Measurements from ENCODE around the gene PRMT9. TPM values are rescaled to one million over a fixed set of nuclear protein-coding genes. Genes with fewer than 3 reads are reported as not detected.

Gene PRMT9
- total and polyA plus RNA-seq, 2 of the 13 experiments (the other 11 are each of a cell fraction or from before 2014, with no cell fraction given) = 4.0 to 9.7 TPM

DNA sequence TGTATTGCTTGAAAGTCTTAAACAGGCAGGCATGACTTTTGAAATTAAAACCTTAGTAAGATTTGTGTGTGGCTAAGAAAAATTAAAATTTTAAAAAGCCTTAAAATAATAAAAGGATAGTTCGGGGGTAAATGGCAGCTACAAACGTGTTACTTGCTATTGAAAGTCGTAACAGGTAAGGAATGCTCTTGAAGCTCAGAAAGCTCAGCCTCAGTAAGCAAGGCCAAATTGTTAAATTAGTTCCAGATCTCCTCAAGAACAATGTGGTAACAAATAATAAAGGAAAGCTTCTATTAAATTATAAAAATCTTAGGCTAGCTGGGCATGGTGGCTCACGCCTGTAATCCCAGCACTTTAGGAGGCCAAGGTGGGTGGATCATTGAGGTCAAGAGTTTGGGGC, 25.5 kb downstream of the PRMT9 start (continued):
- TF ChIP-seq, protein P1, sequence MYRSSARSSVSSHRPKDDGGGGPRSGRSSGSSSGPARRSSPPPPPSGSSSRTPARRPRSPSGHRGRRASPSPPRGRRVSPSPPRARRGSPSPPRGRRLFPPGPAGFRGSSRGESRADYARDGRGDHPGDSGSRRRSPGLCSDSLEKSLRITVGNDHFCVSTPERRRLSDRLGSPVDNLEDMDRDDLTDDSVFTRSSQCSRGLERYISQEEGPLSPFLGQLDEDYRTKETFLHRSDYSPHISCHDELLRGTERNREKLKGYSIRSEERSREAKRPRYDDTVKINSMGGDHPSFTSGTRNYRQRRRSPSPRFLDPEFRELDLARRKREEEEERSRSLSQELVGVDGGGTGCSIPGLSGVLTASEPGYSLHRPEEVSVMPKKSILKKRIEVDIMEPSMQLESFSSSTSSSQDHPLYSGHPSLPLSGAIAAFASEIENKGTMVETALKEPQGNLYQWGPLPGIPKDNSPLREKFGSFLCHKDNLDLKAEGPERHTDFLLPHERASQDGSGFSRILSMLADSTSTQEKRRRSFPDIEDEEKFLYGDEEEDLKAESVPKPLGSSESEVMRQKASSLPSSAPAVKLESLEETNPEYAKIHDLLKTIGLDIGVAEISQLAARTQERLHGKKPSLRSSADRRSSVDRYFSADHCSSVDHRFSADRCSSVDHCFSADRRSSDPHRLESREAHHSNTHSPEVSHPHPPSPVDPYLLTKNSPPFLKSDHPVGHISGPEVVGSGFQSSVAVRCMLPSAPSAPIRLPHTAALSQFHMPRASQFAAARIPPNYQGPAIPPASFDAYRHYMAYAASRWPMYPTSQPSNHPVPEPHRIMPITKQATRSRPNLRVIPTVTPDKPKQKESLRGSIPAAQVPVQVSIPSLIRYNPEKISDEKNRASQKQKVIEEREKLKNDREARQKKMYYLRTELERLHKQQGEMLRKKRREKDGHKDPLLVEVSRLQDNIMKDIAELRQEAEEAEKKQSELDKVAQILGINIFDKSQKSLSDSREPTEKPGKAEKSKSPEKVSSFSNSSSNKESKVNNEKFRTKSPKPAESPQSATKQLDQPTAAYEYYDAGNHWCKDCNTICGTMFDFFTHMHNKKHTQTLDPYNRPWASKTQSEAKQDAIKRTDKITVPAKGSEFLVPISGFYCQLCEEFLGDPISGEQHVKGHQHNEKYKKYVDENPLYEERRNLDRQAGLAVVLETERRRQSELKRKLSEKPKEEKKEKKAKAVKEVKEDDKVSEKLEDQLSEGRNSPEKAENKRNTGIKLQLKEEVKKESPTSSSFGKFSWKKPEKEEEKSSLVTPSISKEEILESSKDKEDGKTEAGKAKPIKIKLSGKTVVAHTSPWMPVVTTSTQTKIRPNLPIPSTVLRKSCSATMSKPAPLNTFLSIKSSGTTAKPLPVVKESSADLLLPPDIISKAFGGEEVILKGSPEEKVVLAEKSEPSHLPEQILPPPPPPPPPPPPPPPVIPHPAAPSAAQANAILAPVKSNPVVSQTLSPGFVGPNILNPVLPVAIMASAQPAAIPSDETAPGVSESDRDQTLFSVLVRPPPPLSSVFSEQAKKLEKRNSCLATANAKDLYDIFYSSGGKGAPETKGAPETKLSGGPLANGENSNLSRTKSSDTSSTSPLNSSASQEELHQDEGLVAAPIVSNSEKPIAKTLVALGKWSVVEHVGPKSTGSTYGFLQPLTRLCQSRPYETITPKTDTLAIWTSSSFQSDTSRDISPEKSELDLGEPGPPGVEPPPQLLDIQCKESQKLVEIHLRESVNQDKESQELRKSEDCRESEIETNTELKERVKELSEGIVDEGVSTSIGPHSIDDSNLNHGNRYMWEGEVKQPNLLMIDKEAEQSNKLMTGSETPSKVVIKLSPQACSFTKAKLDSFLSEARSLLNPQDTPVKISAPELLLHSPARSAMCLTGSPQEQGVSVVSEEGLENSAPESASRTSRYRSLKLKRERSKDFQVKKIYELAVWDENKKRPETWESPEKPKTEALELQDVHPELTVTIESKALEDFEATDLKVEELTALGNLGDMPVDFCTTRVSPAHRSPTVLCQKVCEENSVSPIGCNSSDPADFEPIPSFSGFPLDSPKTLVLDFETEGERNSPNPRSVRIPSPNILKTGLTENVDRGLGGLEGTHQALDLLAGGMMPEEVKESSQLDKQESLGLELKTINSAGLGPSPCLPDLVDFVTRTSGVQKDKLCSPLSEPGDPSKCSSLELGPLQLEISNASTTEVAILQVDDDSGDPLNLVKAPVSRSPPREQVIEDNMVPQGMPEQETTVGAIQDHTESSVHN (CRISPR knock-in tag; IDR thresholded peaks at IDR 0.05) = no peak
- no peak for TF ChIP-seq MAFG (CRISPR knock-in tag; IDR thresholded peaks at IDR 0.05)
- TF ChIP-seq CEBPG (CRISPR knock-in tag; IDR thresholded peaks at IDR 0.05) = no peak

DNA sequence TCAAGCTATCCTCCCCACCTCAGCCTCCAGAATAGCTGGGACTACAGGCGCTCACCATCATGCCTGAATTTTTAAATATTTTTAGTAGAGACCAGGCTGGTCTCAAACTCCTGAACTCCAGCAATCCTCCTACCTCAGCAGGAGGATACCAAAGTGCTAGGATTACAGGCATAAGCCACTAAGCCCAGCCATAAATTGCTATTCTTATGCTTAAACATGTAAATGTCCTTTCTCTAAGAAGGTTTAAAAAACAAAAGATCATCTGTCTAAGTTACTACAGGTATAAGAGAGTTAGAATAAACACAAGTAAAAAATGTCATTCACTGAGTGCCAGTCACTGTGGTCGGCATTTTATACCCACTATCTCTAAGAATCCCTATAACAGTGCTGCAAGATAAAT, 28.3 kb downstream of the PRMT9 start:
- Histone ChIP-seq H3K9ac (ENCODE audit: insufficient read depth, low read depth, low read length) (no peak overlapping the region), H2AFZ (ENCODE audit: low read length) (no peak overlapping the region), H4K20me1 (ENCODE audit: insufficient read depth, low read length) (no peaks in the 10 kb centered on the region), H3K9me3 (ENCODE audit: low read length) (no peaks in the 10 kb centered on the region), H3K27me3 (ENCODE audit: control insufficient read depth in 1 of 2, insufficient read depth in 2 of 2, low read length in 2 of 2) (no peaks in the 10 kb centered on the region), H3K4me1 (ENCODE audit: insufficient read depth, low read length) (no peaks in the 10 kb centered on the region), H3K79me2 (ENCODE audit: insufficient read depth, low read length) (no peaks in the 10 kb centered on the region), H3K36me3 (replicated peaks in 1 of 2; ENCODE audit: control insufficient read depth in 1 of 2, insufficient read depth in 2 of 2, low read length in 2 of 2) (peaks cover 3 to 23% of the 10 kb centered on the region in 2 experiments; a peak in 4 of 5 replicates), H3K4me3 (replicated peaks in 1 of 3; ENCODE audit: insufficient read depth in 1 of 3, low read depth in 2 of 3, low read length in 3 of 3) (no peak overlapping the region), H3K27ac (ENCODE audit: extremely low read length, insufficient read depth, low read length) (no peak overlapping the region), H3K4me2 (ENCODE audit: low read depth, low read length) (no peak overlapping the region)
- ATAC-seq = no peak
- WGBS (ENCODE audit: low lambda C conversion rate) = 95% methylated on average over 2 of the region's 2 CpGs
- in situ Hi-C loops (cut with HindIII; ENCODE audit: extremely low pct_ligation_motif_present, low pct_unique_long_range_greater_than_20kb) = no loop called here
- CTCF ChIA-PET (ENCODE audit: low intra/inter-chr PET ratio, low total read pairs) = no interaction called here
- intact Hi-C loops (cut with micrococcal nuclease; ENCODE audit: unreplicated experiment) = no loop called here
- no TSS peak for BruUV-seq (replicated peaks)
- POLR2A ChIA-PET = no interaction called here
- TF ChIP-seq ZMYM4 (CRISPR knock-in tag; IDR thresholded peaks at IDR 0.05) = no peak
- TF ChIP-seq, protein P2, sequence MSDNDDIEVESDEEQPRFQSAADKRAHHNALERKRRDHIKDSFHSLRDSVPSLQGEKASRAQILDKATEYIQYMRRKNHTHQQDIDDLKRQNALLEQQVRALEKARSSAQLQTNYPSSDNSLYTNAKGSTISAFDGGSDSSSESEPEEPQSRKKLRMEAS (IDR thresholded peaks at IDR 0.05) = no peak
- TF ChIP-seq ZNF335 (CRISPR knock-in tag; IDR thresholded peaks at IDR 0.05) = no peak
- no peak for TF ChIP-seq NR2F1 (CRISPR knock-in tag; IDR thresholded peaks at IDR 0.05)
- TF ChIP-seq BORCS8-MEF2B (CRISPR knock-in tag; IDR thresholded peaks at IDR 0.05) = no peak
- TF ChIP-seq FIP1L1 (IDR thresholded peaks at IDR 0.05; ENCODE audit: borderline replicate concordance, insufficient read depth, low read depth, low read length) = no peak
- TF ChIP-seq ZNF143 (CRISPR knock-in tag; IDR thresholded peaks at IDR 0.05) = no peak
- no peak for TF ChIP-seq SIX1 (CRISPR knock-in tag; IDR thresholded peaks at IDR 0.05; ENCODE audit: borderline replicate concordance)
- TF ChIP-seq, protein P3, sequence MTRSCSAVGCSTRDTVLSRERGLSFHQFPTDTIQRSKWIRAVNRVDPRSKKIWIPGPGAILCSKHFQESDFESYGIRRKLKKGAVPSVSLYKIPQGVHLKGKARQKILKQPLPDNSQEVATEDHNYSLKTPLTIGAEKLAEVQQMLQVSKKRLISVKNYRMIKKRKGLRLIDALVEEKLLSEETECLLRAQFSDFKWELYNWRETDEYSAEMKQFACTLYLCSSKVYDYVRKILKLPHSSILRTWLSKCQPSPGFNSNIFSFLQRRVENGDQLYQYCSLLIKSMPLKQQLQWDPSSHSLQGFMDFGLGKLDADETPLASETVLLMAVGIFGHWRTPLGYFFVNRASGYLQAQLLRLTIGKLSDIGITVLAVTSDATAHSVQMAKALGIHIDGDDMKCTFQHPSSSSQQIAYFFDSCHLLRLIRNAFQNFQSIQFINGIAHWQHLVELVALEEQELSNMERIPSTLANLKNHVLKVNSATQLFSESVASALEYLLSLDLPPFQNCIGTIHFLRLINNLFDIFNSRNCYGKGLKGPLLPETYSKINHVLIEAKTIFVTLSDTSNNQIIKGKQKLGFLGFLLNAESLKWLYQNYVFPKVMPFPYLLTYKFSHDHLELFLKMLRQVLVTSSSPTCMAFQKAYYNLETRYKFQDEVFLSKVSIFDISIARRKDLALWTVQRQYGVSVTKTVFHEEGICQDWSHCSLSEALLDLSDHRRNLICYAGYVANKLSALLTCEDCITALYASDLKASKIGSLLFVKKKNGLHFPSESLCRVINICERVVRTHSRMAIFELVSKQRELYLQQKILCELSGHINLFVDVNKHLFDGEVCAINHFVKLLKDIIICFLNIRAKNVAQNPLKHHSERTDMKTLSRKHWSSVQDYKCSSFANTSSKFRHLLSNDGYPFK (CRISPR knock-in tag; IDR thresholded peaks at IDR 0.05; ENCODE audit: borderline replicate concordance) = no peak
- no peak for FAIRE-seq
- DNase-seq (ENCODE audit: low spot score) = no peak

Data from HepG2 (cell line).